PC-3 (cell line): ENCODE data around the gene CLMN.

Source experiments
- CTCF ChIP-seq: fragments of 300-600 bp; sonication (generic); conservative IDR thresholded peaks from 2 replicates; pipeline ENCODE4 v1.5.1; 2017; ENCODE audit warnings: antibody characterized with exemption, low read depth, mild to moderate bottlenecking, low read length
- EZH2 ChIP-seq: fragments of 300-600 bp; sonication (generic); IDR thresholded peaks from one replicate; pipeline ENCODE4 v1.6.1; 2017; ENCODE audit warnings: antibody characterized with exemption, mild to moderate bottlenecking, low read length; ENCODE audit not compliant: unreplicated experiment
- EZH2phosphoT487 ChIP-seq: fragments of 300-600 bp; sonication (generic); IDR thresholded peaks from 2 replicates; pipeline ENCODE4 v1.6.1; 2018; ENCODE audit warnings: mild to moderate bottlenecking, antibody characterized with exemption, low read length, borderline replicate concordance

- TF ChIP-seq CTCF (no peak), EZH2 (no peak), EZH2phosphoT487 (no peak)
Observed at GRCh38 chr14:95184413-95184790, 135.3 kb downstream of the CLMN start.
